Fibroblast of mammary gland (primary cell): Measurements from ENCODE around the gene PEAR1.

ENCODE experiments used
- DNase-seq: peaks from one replicate; pipeline ENCODE4 v3.0.0-alpha.2; 2010; ENCODE audit warnings: low read depth
- H3K4me3 ChIP-seq: 2 replicates; pipeline ENCODE4 v1.5.1; 2011; ENCODE audit warnings: low read depth, mild to moderate bottlenecking, low read length, moderate library complexity; ENCODE audit not compliant: control insufficient read depth
- TF ChIP-seq, protein P1 (sequence below): conservative IDR thresholded peaks from 2 replicates; pipeline ENCODE4 v1.5.1; 2011; ENCODE audit warnings: low read depth, low read length, inconsistent platforms; ENCODE audit not compliant: control insufficient read depth, insufficient read depth

Gene PEAR1

DNA sequence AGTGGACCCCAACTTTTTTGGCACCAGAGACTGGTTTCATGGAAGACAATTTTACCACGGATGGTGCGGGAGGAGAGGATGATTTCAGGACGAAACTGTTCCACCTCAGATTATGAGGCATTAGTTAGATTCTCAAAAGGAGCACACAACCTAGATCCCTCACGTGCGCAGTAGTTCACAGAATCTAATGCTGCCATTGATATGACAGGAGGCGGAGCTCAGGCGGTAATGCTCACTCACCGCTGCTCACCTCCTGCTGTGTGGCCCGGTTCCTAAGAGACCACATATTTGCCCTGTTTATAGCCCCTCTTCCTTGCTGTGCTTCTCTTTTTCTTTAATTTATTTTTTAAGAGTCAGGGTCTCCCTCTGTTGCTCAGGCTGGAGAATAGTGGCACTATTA is 28.3 kb upstream of the PEAR1 start:
- TF ChIP-seq, protein P1, sequence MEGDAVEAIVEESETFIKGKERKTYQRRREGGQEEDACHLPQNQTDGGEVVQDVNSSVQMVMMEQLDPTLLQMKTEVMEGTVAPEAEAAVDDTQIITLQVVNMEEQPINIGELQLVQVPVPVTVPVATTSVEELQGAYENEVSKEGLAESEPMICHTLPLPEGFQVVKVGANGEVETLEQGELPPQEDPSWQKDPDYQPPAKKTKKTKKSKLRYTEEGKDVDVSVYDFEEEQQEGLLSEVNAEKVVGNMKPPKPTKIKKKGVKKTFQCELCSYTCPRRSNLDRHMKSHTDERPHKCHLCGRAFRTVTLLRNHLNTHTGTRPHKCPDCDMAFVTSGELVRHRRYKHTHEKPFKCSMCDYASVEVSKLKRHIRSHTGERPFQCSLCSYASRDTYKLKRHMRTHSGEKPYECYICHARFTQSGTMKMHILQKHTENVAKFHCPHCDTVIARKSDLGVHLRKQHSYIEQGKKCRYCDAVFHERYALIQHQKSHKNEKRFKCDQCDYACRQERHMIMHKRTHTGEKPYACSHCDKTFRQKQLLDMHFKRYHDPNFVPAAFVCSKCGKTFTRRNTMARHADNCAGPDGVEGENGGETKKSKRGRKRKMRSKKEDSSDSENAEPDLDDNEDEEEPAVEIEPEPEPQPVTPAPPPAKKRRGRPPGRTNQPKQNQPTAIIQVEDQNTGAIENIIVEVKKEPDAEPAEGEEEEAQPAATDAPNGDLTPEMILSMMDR, result no peak
- no peak for DNase-seq
- no peak overlapping the region for H3K4me3 ChIP-seq

DNA sequence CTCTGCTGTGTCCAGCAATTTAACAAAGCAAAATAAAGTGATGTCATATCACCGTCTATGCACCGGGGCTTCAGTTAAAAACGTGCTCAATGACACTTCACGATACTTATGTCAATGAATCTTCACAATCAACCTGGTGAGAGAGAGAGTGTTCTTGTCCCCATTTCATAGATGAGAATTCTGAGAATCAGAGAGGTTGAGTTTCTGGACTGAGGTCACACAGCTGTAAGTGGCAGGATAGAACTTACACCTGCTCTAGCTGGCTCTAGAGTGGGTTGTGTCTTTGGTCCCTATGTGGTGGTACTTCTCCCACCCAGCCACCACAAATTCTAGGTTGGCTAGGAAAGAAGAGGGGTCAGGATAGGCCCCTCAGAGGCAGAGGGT is 27.7 kb upstream of the PEAR1 start:
- H3K4me3 ChIP-seq, result no peak overlapping the region
- DNase-seq, result no peak
- TF ChIP-seq, protein P1, result no peak

DNA sequence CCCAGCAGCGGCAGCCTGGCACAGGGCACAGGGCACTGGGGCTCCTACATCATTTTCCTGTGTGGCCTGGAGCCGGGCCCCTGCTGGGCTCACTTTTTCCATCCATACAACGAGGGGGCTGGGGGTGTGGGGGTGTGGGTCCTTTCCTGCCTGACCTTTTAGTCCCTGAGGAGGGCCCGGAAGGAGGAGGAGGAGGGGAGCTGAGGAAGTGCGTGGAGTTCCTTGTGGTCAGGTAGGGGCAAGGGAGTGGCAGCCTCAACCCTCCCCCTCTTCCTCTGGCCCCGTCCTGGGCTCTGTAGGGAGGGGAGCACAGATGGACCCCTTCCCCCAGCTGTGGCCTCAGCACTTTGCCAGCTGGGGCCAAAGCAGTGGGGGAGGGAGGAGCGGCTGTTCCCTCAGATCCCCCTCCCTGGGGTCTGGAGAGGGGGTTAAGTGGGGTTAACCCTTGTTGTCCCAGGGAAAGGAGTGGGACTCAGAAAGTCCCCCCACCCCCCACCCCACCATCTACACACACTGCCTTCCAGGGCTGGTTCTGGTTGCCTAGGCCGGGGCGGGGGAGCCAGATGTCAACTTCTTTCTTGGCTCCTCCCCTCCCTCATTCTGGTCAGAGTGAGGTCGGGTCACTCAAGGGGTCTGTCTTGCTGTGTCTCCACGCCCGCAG is 27.1 kb upstream of the PEAR1 start:
- no peak overlapping the region for H3K4me3 ChIP-seq
- no peak for DNase-seq
- TF ChIP-seq, protein P1, result no peak

DNA sequence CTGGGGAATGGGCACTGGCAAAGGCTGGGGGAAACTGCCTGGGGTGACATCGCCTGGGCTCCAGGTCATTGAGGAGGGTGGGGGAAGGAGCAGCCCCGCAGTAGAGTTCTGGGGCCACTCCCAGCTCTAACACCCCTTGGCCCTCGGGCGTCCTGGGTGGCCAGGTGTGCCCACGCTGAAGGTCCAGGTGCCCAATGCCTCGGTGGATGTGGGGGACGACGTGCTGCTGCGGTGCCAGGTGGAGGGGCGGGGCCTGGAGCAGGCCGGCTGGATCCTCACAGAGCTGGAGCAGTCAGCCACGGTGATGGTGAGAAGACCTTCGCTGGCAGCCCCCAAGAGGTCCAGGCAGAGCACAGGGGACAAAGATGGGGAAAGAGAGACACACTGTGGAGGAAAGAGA is 25.2 kb upstream of the PEAR1 start:
- no peak for DNase-seq
- H3K4me3 ChIP-seq, result no peak overlapping the region
- TF ChIP-seq, protein P1, result no peak

DNA sequence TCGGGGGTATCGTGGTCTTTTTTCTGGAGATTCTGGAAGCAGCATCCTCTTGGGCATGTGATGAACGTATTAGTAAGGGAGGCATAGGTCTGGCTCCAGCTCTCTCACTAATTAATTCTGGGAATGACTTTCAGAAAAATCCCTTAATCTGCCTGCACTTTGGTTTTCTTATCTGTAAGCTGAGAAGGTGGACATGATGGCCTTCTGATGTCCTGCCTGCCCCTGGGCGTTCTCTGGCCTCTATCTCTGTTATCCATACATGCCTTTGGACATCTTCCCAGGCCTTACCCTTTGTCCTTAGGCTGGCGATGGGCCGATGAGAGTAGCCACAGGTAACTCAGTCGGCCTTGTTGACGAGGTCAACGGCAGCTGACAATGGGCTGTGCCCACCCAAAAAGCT is 24.1 kb upstream of the PEAR1 start:
- no peak overlapping the region for H3K4me3 ChIP-seq
- TF ChIP-seq, protein P1, result no peak
- DNase-seq, result no peak

DNA sequence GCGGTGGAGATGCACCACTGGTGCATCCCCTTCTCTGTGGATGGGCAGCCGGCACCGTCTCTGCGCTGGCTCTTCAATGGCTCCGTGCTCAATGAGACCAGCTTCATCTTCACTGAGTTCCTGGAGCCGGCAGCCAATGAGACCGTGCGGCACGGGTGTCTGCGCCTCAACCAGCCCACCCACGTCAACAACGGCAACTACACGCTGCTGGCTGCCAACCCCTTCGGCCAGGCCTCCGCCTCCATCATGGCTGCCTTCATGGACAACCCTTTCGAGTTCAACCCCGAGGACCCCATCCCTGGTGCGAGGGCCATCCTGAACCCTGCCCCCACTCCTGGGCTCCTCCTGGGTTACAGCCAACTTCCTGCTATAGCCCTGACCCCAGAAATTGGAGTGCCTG is 19.9 kb upstream of the PEAR1 start:
- TF ChIP-seq, protein P1, result no peak
- no peak for DNase-seq
- H3K4me3 ChIP-seq, result no peak overlapping the region

DNA sequence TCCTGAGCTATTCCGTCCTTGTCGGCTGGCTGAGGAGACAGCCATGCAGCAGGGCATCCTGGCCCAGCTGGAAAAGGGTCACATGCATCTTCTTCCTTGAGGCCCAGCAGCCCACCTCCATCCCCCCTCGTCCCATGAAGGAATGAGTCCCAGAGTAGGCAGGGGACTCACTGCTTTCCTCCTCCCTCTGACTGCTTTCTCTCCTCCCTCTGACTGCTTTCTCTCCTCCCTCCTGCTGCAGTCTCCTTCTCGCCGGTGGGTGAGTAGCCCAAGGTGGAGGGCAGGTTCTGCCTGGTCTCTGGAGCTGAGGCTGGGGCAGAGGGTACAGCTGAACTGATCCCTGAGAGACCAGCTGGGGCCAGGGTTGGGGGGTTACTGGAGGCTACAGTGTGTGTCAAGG is 19.4 kb upstream of the PEAR1 start:
- TF ChIP-seq, protein P1, result no peak
- no peak for DNase-seq
- no peak overlapping the region for H3K4me3 ChIP-seq
